Measurements from ENCODE around the gene TLL2. TPM values are rescaled to one million over a fixed set of nuclear protein-coding genes. Genes with fewer than 3 reads are reported as not detected.

Gene TLL2
- total and polyA plus RNA-seq, 4 donors = 0.12 to 0.36 TPM; not detected in 2

GRCh38 chr10:96540240-96540639 lies 26.5 kb upstream of the TLL2 start:
- H3K4me3 ChIP-seq (ENCODE audit: low read length in 2 of 2) = no peak overlapping the region
- no peaks in the 10 kb centered on the region for H3K36me3 ChIP-seq (ENCODE audit: control insufficient read depth in 1 of 2, insufficient read depth in 2 of 2, low read length in 1 of 2)
- DNase-seq (no peak), ATAC-seq (ENCODE audit: low FRiP score) (no peak)
- H3K4me1 ChIP-seq (ENCODE audit: control insufficient read depth in 1 of 2, insufficient read depth in 2 of 2, low read length in 2 of 2) = no peaks in the 10 kb centered on the region
- intact Hi-C loops (cut with DNase I) = no loop called here
- H3K27me3 ChIP-seq (ENCODE audit: control insufficient read depth in 1 of 2, insufficient read depth in 2 of 2, low read length in 1 of 2) = no peaks in the 10 kb centered on the region
- WGBS, 2 donors = 97 to 98% methylated on average over 3 of the region's 3 CpGs
- H3K9me3 ChIP-seq (ENCODE audit: control insufficient read depth, low read length) = no peaks in the 10 kb centered on the region
- H3K27ac ChIP-seq (ENCODE audit: low read depth in 1 of 2, low read length in 2 of 2) = no peak overlapping the region

GRCh38 chr10:96538683-96539082 lies 25.0 kb upstream of the TLL2 start:
- H3K9me3 ChIP-seq (ENCODE audit: control insufficient read depth, low read length) = no peaks in the 10 kb centered on the region
- H3K27me3 ChIP-seq (ENCODE audit: control insufficient read depth in 1 of 2, insufficient read depth in 2 of 2, low read length in 1 of 2) = no peaks in the 10 kb centered on the region
- no peak overlapping the region for H3K4me3 ChIP-seq (ENCODE audit: low read length in 2 of 2)
- no peak overlapping the region for H3K27ac ChIP-seq (ENCODE audit: low read depth in 1 of 2, low read length in 2 of 2)
- no peak for ATAC-seq (ENCODE audit: low FRiP score)
- no peaks in the 10 kb centered on the region for H3K4me1 ChIP-seq (ENCODE audit: control insufficient read depth in 1 of 2, insufficient read depth in 2 of 2, low read length in 2 of 2)
- no peaks in the 10 kb centered on the region for H3K36me3 ChIP-seq (ENCODE audit: control insufficient read depth in 1 of 2, insufficient read depth in 2 of 2, low read length in 1 of 2)
- 92 to 97% methylated on average over 1 of the region's 1 CpG for WGBS, 2 donors
- DNase-seq = no peak
- intact Hi-C loops (cut with DNase I) = no loop called here

DNA sequence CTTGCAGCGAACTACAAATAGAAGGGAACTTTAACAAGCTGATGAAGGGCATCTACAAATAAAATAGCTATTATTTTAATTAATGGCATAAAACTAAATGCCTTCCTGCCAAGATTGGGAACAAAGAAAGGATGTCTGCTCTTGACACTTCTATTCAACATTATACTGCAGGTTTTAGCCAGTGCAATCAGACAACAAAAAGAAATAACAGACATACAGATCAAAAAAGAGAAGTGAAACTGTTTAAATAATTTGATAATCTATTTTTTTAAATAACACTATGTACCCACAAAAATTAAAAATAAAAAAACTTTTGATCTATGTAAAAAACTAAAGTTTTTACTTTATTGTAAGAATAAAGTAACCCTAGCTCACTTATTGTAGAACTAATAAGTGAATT lies 22.4 kb upstream of the TLL2 start:
- H3K9me3 ChIP-seq (ENCODE audit: control insufficient read depth, low read length) = no peaks in the 10 kb centered on the region
- WGBS, 2 donors = 93 to 98% methylated on average over 1 of the region's 1 CpG
- no peak for ATAC-seq (ENCODE audit: low FRiP score)
- intact Hi-C loops (cut with DNase I) = no loop called here
- no peaks in the 10 kb centered on the region for H3K27me3 ChIP-seq (ENCODE audit: control insufficient read depth in 1 of 2, insufficient read depth in 2 of 2, low read length in 1 of 2)
- no peak overlapping the region for H3K27ac ChIP-seq (ENCODE audit: low read depth in 1 of 2, low read length in 2 of 2)
- no peaks in the 10 kb centered on the region for H3K36me3 ChIP-seq (ENCODE audit: control insufficient read depth in 1 of 2, insufficient read depth in 2 of 2, low read length in 1 of 2)
- no peak overlapping the region for H3K4me3 ChIP-seq (ENCODE audit: low read length in 2 of 2)
- H3K4me1 ChIP-seq (ENCODE audit: control insufficient read depth in 1 of 2, insufficient read depth in 2 of 2, low read length in 2 of 2) = no peaks in the 10 kb centered on the region
- no peak for DNase-seq

DNA sequence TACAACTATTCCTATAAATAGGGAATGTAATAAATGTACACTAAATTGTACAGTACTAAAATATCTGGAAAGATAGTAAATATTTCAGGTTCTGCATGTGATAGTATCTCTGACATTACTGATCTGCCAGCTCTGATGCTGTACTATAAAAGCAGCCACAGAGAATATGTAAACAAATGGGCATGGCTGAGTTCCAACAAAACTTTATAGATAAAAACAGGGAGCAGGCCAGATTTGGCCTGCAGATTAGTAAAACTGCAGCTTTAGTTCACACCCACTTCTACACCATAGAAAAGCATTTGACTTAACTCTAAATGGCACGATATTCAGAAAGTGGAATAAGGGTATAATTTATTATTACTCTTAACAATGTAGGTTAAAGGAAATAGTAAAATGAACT lies 18.8 kb upstream of the TLL2 start:
- WGBS, 2 donors = 8 to 44% methylated on average over 1 of the region's 1 CpG
- H3K27me3 ChIP-seq (ENCODE audit: control insufficient read depth in 1 of 2, insufficient read depth in 2 of 2, low read length in 1 of 2) = no peaks in the 10 kb centered on the region
- peaks cover 0 to 2% of the 10 kb centered on the region in 2 donors for H3K36me3 ChIP-seq (ENCODE audit: control insufficient read depth in 1 of 2, insufficient read depth in 2 of 2, low read length in 1 of 2)
- H3K27ac ChIP-seq (ENCODE audit: low read depth in 1 of 2, low read length in 2 of 2) = no peak overlapping the region
- no peaks in the 10 kb centered on the region for H3K4me1 ChIP-seq (ENCODE audit: control insufficient read depth in 1 of 2, insufficient read depth in 2 of 2, low read length in 2 of 2)
- no peak overlapping the region for H3K4me3 ChIP-seq (ENCODE audit: low read length in 2 of 2)
- H3K9me3 ChIP-seq (ENCODE audit: control insufficient read depth, low read length) = no peaks in the 10 kb centered on the region
- intact Hi-C loops (cut with DNase I) = no loop called here
- DNase-seq = no peak
- ATAC-seq (ENCODE audit: low FRiP score) = no peak

GRCh38 chr10:96529634-96530279 lies 16.0 kb upstream of the TLL2 start:
- H3K27me3 ChIP-seq (ENCODE audit: control insufficient read depth in 1 of 2, insufficient read depth in 2 of 2, low read length in 1 of 2) = no peaks in the 10 kb centered on the region
- intact Hi-C loops (cut with DNase I) = no loop called here
- H3K9me3 ChIP-seq (ENCODE audit: control insufficient read depth, low read length) = no peaks in the 10 kb centered on the region
- H3K4me1 ChIP-seq (ENCODE audit: control insufficient read depth in 1 of 2, insufficient read depth in 2 of 2, low read length in 2 of 2) = no peaks in the 10 kb centered on the region
- H3K4me3 ChIP-seq (ENCODE audit: low read length in 2 of 2) = no peak overlapping the region
- 61 to 63% methylated on average over 6 of the region's 6 CpGs for WGBS, 2 donors
- H3K36me3 ChIP-seq (ENCODE audit: control insufficient read depth in 1 of 2, insufficient read depth in 2 of 2, low read length in 1 of 2) = peaks cover 0 to 2% of the 10 kb centered on the region in 2 donors
- DNase-seq (no peak), ATAC-seq (ENCODE audit: low FRiP score) (no peak)
- no peak overlapping the region for H3K27ac ChIP-seq (ENCODE audit: low read depth in 1 of 2, low read length in 2 of 2)

- WGBS, 2 donors = 73 to 81% methylated on average over 1 of the region's 1 CpG
- Histone ChIP-seq H3K9me3 (ENCODE audit: control insufficient read depth, low read length) (no peaks in the 10 kb centered on the region), H3K36me3 (ENCODE audit: control insufficient read depth in 1 of 2, insufficient read depth in 2 of 2, low read length in 1 of 2) (no peaks in the 10 kb centered on the region), H3K4me1 (ENCODE audit: control insufficient read depth in 1 of 2, insufficient read depth in 2 of 2, low read length in 2 of 2) (no peaks in the 10 kb centered on the region), H3K27ac (ENCODE audit: low read depth in 1 of 2, low read length in 2 of 2) (no peak overlapping the region), H3K27me3 (ENCODE audit: control insufficient read depth in 1 of 2, insufficient read depth in 2 of 2, low read length in 1 of 2) (no peaks in the 10 kb centered on the region), H3K4me3 (ENCODE audit: low read length in 2 of 2) (no peak overlapping the region)
- intact Hi-C loops (cut with DNase I) = no loop called here
- DNase-seq (no peak), ATAC-seq (ENCODE audit: low FRiP score) (no peak)
These were observed 11.0 kb upstream of the TLL2 start for GRCh38 chr10:96524741-96525140.

GRCh38 chr10:96517284-96517683 lies 3.6 kb upstream of the TLL2 start:
- no peaks in the 10 kb centered on the region for H3K36me3 ChIP-seq (ENCODE audit: control insufficient read depth in 1 of 2, insufficient read depth in 2 of 2, low read length in 1 of 2)
- H3K4me1 ChIP-seq (ENCODE audit: control insufficient read depth in 1 of 2, insufficient read depth in 2 of 2, low read length in 2 of 2) = no peaks in the 10 kb centered on the region
- ATAC-seq (ENCODE audit: low FRiP score) = no peak
- WGBS, 2 donors = 93% methylated on average over 1 of the region's 1 CpG
- intact Hi-C loops (cut with DNase I) = no loop called here
- H3K27ac ChIP-seq (ENCODE audit: low read depth in 1 of 2, low read length in 2 of 2) = no peak overlapping the region
- DNase-seq = no peak
- no peak overlapping the region for H3K4me3 ChIP-seq (ENCODE audit: low read length in 2 of 2)
- H3K27me3 ChIP-seq (ENCODE audit: control insufficient read depth in 1 of 2, insufficient read depth in 2 of 2, low read length in 1 of 2) = no peaks in the 10 kb centered on the region
- no peaks in the 10 kb centered on the region for H3K9me3 ChIP-seq (ENCODE audit: control insufficient read depth, low read length)

GRCh38 chr10:96516337-96516736 lies 2.6 kb upstream of the TLL2 start:
- Histone ChIP-seq H3K4me1 (ENCODE audit: control insufficient read depth in 1 of 2, insufficient read depth in 2 of 2, low read length in 2 of 2) (no peaks in the 10 kb centered on the region), H3K9me3 (ENCODE audit: control insufficient read depth, low read length) (no peaks in the 10 kb centered on the region), H3K36me3 (ENCODE audit: control insufficient read depth in 1 of 2, insufficient read depth in 2 of 2, low read length in 1 of 2) (no peaks in the 10 kb centered on the region), H3K4me3 (ENCODE audit: low read length in 2 of 2) (no peak overlapping the region), H3K27ac (ENCODE audit: low read depth in 1 of 2, low read length in 2 of 2) (no peak overlapping the region), H3K27me3 (ENCODE audit: control insufficient read depth in 1 of 2, insufficient read depth in 2 of 2, low read length in 1 of 2) (no peaks in the 10 kb centered on the region)
- intact Hi-C loops (cut with DNase I) = no loop called here
- DNase-seq = no peak
- no peak for ATAC-seq (ENCODE audit: low FRiP score)
- WGBS, 2 donors = 81 to 97% methylated on average over 2 of the region's 2 CpGs

DNA sequence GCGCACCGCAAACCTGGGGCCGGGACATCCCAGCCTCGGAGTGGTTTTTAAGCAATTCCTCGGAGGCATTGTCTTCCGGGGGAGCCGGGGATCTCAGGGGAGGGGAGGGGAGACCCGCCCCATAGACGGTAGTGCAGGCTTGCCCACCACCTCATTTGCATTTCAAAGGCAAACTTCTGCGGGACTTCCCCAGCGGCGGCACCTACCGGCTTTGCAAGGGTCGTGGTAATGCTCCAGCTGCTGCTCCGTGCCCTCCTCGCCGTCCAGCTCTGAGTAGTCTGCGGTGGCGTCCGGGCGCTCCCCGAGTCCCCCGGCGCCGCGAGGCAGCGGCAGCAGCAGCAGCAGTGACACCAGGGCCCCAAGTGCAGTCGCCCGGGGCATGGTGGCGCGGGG lies 425 bp downstream of the TLL2 start:
- no peak for ATAC-seq (ENCODE audit: low FRiP score)
- intact Hi-C loops (cut with DNase I) = loop anchor here (5.0 kb wide), 3 partner anchors 69 to 141 kb away; no protein-coding TSS in a partner anchor
- 0 to 1% methylated on average over 31 of the region's 31 CpGs for WGBS, 2 donors
- DNase-seq = no peak
- Histone ChIP-seq H3K4me3 (ENCODE audit: low read length in 2 of 2) (peak overlapping the region; percentile 2 to 30), H3K4me1 (ENCODE audit: control insufficient read depth in 1 of 2, insufficient read depth in 2 of 2, low read length in 2 of 2) (no peaks in the 10 kb centered on the region), H3K27ac (ENCODE audit: low read depth in 1 of 2, low read length in 2 of 2) (no peak overlapping the region), H3K9me3 (ENCODE audit: control insufficient read depth, low read length) (no peaks in the 10 kb centered on the region), H3K27me3 (ENCODE audit: control insufficient read depth in 1 of 2, insufficient read depth in 2 of 2, low read length in 1 of 2) (no peaks in the 10 kb centered on the region), H3K36me3 (ENCODE audit: control insufficient read depth in 1 of 2, insufficient read depth in 2 of 2, low read length in 1 of 2) (no peaks in the 10 kb centered on the region)
